ENCODE results near the gene DYNAP. TPM values are rescaled to one million over a fixed set of nuclear protein-coding genes. Genes with fewer than 3 reads are reported as not detected.

DYNAP gene, protein sequence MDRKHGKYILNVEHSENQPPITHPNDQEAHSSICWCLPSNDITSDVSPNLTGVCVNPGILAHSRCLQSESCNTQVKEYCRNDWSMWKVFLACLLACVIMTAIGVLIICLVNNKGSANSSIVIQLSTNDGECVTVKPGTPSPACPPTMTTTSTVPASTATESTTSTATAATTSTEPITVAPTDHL
- not detected for total RNA-seq

DNA sequence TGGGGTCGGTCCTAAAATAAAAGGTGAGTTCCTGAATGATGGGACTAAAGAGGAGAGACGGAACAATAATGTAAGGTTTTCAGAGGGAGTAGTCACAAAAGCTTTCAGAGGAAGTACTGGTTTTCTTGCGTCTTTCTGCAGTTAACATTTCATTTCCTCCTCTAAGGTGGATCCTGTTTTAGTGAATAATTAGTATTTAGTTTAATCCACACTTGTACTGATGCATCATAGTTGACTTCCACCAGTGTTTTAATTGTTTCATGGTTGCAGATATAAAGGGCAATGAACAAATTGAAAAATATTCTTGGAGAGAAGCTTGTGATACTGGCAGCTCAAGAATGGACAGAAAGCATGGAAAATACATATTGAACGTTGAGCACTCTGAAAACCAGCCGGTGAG is at the start of gene DYNAP:
TSS of gene DYNAP (plus strand) at position 301 of the 400 bp plus-strand sequence. CDS start at position 339, 38 bp downstream.
- Histone ChIP-seq H3K36me3 (no peaks in the 10 kb centered on the region), H3K4me3 (no peak within 1 kb of the TSS), H3K27ac (replicated peaks in 1 of 4) (no peak within 1 kb of the TSS), H3K27me3 (no peaks in the 10 kb centered on the region), H3K4me1 (no peaks in the 10 kb centered on the region), H3K9me3 (no peaks in the 10 kb centered on the region)
- 81% methylated on average over 5 of the region's 5 CpGs for WGBS
- intact Hi-C loops (cut with DNase I): no loop called here
- TF ChIP-seq POLR2A (IDR thresholded peaks at IDR 0.05; ENCODE audit: low read depth): no peak
- no peak for TF ChIP-seq EP300 (IDR thresholded peaks at IDR 0.05)
- TF ChIP-seq, protein P1, sequence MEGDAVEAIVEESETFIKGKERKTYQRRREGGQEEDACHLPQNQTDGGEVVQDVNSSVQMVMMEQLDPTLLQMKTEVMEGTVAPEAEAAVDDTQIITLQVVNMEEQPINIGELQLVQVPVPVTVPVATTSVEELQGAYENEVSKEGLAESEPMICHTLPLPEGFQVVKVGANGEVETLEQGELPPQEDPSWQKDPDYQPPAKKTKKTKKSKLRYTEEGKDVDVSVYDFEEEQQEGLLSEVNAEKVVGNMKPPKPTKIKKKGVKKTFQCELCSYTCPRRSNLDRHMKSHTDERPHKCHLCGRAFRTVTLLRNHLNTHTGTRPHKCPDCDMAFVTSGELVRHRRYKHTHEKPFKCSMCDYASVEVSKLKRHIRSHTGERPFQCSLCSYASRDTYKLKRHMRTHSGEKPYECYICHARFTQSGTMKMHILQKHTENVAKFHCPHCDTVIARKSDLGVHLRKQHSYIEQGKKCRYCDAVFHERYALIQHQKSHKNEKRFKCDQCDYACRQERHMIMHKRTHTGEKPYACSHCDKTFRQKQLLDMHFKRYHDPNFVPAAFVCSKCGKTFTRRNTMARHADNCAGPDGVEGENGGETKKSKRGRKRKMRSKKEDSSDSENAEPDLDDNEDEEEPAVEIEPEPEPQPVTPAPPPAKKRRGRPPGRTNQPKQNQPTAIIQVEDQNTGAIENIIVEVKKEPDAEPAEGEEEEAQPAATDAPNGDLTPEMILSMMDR (IDR thresholded peaks at IDR 0.05): no peak
- TF ChIP-seq POLR2AphosphoS5 (IDR thresholded peaks at IDR 0.05): no peak
- DNase-seq (ENCODE audit: extremely low spot score): no peak

DNA sequence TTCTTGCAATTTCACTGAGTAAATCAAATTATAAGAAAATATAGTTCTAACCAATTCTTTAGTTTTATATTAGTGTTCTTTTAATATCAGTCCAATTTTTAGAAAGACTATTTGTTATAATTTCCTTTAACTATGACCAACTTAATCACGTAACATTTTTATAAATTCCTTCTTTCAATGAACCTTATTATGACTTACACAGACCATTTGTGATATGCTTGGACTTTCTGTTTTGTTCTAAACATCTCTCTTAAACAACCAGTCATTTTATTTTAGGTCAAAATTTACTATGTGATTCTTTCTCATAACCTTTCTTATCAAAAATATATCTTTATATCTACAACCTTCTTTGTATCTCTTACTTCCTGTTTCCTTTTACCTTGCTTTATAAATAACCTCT is 39.5 kb upstream of the DYNAP start:
- WGBS: 90% methylated on average over 1 of the region's 1 CpG
- Histone ChIP-seq H3K27me3 (no peaks in the 10 kb centered on the region), H3K36me3 (no peaks in the 10 kb centered on the region), H3K27ac (replicated peaks in 1 of 4) (no peak overlapping the region), H3K4me1 (no peaks in the 10 kb centered on the region), H3K9me3 (no peaks in the 10 kb centered on the region), H3K4me3 (no peak overlapping the region)
- TF ChIP-seq POLR2AphosphoS5 (IDR thresholded peaks at IDR 0.05) (no peak), POLR2A (IDR thresholded peaks at IDR 0.05; ENCODE audit: low read depth) (no peak), EP300 (IDR thresholded peaks at IDR 0.05) (no peak)
- TF ChIP-seq, protein P1 (IDR thresholded peaks at IDR 0.05): no peak
- DNase-seq (ENCODE audit: extremely low spot score): no peak
- intact Hi-C loops (cut with DNase I): no loop called here

DNA sequence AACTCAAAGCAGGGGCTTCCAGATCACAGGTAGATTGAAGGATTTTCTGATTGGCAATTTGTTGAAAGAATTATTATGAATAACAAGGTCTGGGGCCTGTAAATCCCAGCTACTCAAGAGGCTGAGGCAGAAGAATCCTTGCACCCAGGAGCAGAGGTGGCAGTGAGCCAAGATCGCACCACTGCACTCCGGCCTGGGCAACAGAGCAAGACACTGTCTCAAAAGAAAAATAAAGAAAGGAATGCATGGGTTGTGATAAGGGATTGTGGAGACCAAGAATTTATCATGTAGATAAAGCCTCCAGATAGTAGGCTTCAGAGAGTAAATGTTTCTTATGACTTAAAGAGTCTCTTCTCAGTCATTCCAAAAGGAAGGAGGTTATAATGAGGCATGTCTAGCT is 35.8 kb upstream of the DYNAP start:
- no peak for TF ChIP-seq EP300 (IDR thresholded peaks at IDR 0.05)
- TF ChIP-seq, protein P1 (IDR thresholded peaks at IDR 0.05): no peak
- no peak for TF ChIP-seq POLR2A (IDR thresholded peaks at IDR 0.05; ENCODE audit: low read depth)
- no peak for TF ChIP-seq POLR2AphosphoS5 (IDR thresholded peaks at IDR 0.05)
- intact Hi-C loops (cut with DNase I): no loop called here
- H3K4me3 ChIP-seq: no peak overlapping the region
- H3K27ac ChIP-seq (replicated peaks in 1 of 4): no peak overlapping the region
- no peaks in the 10 kb centered on the region for H3K36me3 ChIP-seq
- H3K27me3 ChIP-seq: no peaks in the 10 kb centered on the region
- 79% methylated on average over 2 of the region's 2 CpGs for WGBS
- no peaks in the 10 kb centered on the region for H3K9me3 ChIP-seq
- no peak for DNase-seq (ENCODE audit: extremely low spot score)
- no peaks in the 10 kb centered on the region for H3K4me1 ChIP-seq

DNA sequence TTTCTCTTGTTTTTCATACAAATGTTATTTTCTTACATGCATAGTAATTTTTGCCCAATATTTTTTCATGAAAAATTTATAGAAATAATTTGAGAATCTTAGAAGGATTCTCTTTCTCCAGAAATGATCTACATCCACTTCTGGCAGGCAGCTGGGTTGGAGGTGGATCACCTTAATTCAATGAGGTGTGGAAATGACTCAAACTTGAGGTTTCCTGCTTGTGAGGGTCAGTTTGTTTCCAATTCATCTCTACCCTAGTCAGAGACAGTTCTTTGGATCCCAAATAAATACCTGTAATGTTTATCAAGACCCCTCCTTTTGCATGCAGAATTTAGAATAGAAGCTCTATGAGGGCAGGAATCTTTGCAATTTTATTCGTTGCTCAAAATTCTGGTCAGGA is 35.0 kb upstream of the DYNAP start:
- WGBS: 67% methylated on average over 1 of the region's 1 CpG
- no peak for DNase-seq (ENCODE audit: extremely low spot score)
- Histone ChIP-seq H3K4me3 (no peak overlapping the region), H3K27me3 (no peaks in the 10 kb centered on the region), H3K9me3 (no peaks in the 10 kb centered on the region), H3K27ac (replicated peaks in 1 of 4) (no peak overlapping the region), H3K4me1 (no peaks in the 10 kb centered on the region), H3K36me3 (no peaks in the 10 kb centered on the region)
- intact Hi-C loops (cut with DNase I): no loop called here
- TF ChIP-seq, protein P1 (IDR thresholded peaks at IDR 0.05): no peak
- TF ChIP-seq POLR2AphosphoS5 (IDR thresholded peaks at IDR 0.05) (no peak), EP300 (IDR thresholded peaks at IDR 0.05) (no peak), POLR2A (IDR thresholded peaks at IDR 0.05; ENCODE audit: low read depth) (no peak)

DNA sequence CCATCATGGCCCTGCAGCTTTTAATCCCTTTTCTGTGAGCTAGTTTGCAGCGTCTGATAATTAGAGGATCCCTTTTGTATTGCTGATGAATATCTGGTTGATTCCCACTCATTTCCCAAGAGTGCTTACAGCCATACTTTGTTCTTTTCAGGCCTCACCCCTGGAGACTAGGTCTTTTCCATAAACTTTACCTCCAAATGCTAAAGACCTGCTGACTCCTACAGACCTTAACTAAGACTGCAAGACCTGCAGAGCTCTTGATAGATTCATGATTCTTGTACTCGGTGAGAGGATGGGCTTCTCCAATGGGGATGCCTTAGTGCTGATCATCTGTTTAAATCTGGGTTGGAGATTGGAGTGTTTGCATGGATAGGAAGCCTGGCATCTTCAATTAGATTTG is 33.1 kb upstream of the DYNAP start:
- intact Hi-C loops (cut with DNase I): no loop called here
- H3K27ac ChIP-seq (replicated peaks in 1 of 4): no peak overlapping the region
- WGBS: 58% methylated on average over 2 of the region's 2 CpGs
- no peaks in the 10 kb centered on the region for H3K9me3 ChIP-seq
- no peak for TF ChIP-seq POLR2A (IDR thresholded peaks at IDR 0.05; ENCODE audit: low read depth)
- TF ChIP-seq, protein P1 (IDR thresholded peaks at IDR 0.05): no peak
- no peak for TF ChIP-seq POLR2AphosphoS5 (IDR thresholded peaks at IDR 0.05)
- TF ChIP-seq EP300 (IDR thresholded peaks at IDR 0.05): no peak
- DNase-seq (ENCODE audit: extremely low spot score): no peak
- no peaks in the 10 kb centered on the region for H3K4me1 ChIP-seq
- H3K27me3 ChIP-seq: no peaks in the 10 kb centered on the region
- H3K4me3 ChIP-seq: no peak overlapping the region
- H3K36me3 ChIP-seq: no peaks in the 10 kb centered on the region
